HG03066 (cell line): Measurements from ENCODE around the gene ARHGAP45.

Experiments used
- ATAC-seq: cut with Tn5 transposase; IDR thresholded peaks from one replicate; pipeline ENCODE4 v1.9.1; 2021; ENCODE audit warnings: low read depth; ENCODE audit not compliant: unreplicated experiment

Gene ARHGAP45

GRCh38 chr19:1103132-1103707 lies 36.3 kb downstream of the ARHGAP45 start:
- no peak for ATAC-seq

GRCh38 chr19:1103708-1104310 lies 36.8 kb downstream of the ARHGAP45 start, which contains the start of gene GPX4:
TSS of gene GPX4 (plus strand) at chr19:1103994. CDS start at chr19:1104044, 50 bp downstream.
- ATAC-seq: peak; percentile 65

- no peak for ATAC-seq
Observed at GRCh38 chr19:1104311-1105007, 37.5 kb downstream of the ARHGAP45 start.

GRCh38 chr19:1105008-1105872 lies 38.3 kb downstream of the ARHGAP45 start:
- no peak for ATAC-seq

GRCh38 chr19:1105873-1106840 lies 39.2 kb downstream of the ARHGAP45 start:
- no peak for ATAC-seq

GRCh38 chr19:1106841-1107660 lies 40.1 kb downstream of the ARHGAP45 start:
- ATAC-seq: no peak

GRCh38 chr19:1107661-1108261 lies 40.8 kb downstream of the ARHGAP45 start:
- no peak for ATAC-seq

GRCh38 chr19:1108291-1109031 lies 41.5 kb downstream of the ARHGAP45 start:
- ATAC-seq: no peak

GRCh38 chr19:1109032-1109551 lies 42.1 kb downstream of the ARHGAP45 start:
- ATAC-seq: no peak

- ATAC-seq: no peak
Observed at GRCh38 chr19:1109697-1110671, 43.0 kb downstream of the ARHGAP45 start.

- no peak for ATAC-seq
Observed at GRCh38 chr19:1110809-1111640, 44.1 kb downstream of the ARHGAP45 start.

- ATAC-seq: no peak
Observed at GRCh38 chr19:1111641-1112267, 44.8 kb downstream of the ARHGAP45 start.

GRCh38 chr19:1112268-1113029 lies 45.5 kb downstream of the ARHGAP45 start:
- no peak for ATAC-seq
